ENCODE data around the gene BTBD16.

Gene BTBD16

DNA sequence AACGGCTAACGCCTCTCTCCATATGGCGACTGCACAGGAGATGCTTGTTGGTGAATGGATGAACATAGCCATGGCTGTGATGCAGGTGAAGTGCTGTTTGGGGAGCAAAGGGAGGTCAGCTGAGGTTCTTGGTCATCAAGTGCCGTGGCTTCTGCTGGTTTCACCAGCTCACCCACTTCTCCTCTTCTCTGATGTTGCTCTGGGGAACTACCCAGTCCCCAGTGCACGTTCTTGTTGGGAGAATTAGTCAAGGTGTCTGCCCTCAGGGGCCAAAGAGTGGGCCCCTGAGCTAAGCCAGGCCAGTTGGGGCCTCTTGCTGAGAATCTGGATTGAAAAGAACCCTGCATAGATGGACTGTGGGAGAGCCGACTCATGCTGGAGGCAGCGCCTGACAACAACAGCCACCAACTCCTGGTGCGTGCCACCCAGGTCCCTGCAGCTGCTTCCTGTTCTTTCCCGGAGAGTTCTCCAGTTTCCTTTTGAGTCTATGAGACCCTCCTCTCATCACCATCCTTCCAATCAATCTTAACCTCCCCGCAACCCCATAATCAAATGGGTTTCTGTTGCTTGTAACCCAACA is 3.0 kb downstream of the BTBD16 start:
- intact Hi-C loops (cut with micrococcal nuclease) = no loop called here
- no peaks in the 10 kb centered on the region for H3K9me3 Mint-ChIP-seq
- no peak overlapping the region for H3K27ac Mint-ChIP-seq
- no peaks in the 10 kb centered on the region for H3K36me3 Mint-ChIP-seq (ENCODE audit: low read depth)
- no peak overlapping the region for H3K4me3 Mint-ChIP-seq
- peaks cover 10% of the 10 kb centered on the region for H3K27me3 Mint-ChIP-seq
- H3K4me1 Mint-ChIP-seq (ENCODE audit: low read depth) = no peaks in the 10 kb centered on the region

DNA sequence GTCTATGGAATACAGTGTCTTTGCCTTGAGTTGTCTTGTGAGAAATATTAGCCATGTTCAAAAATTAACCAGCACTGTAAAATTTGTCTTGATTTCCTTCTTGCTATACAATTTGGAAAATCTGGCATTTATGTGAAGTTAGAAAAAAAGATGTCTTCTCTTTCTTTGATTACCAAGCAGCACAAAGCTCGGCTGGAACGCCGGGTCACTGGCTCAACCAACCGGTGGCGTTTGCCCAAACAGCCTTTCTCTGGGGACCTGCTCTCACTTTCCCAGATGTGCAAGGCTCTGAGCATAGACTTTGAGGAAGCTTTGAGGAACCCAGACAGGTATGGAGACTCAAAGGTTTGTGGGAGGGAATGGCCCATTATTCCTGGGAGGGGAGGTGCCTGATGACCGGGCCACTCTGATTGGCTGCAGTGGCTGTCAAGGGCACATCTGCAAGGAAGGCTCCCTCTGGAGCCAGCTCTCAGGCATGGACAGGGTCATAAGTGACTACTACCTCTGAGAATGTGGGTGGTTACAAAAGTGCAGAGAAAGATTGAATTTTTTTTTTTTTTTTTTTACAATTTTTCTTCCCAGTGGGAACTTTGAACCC is 5.6 kb downstream of the BTBD16 start:
- no peaks in the 10 kb centered on the region for H3K9me3 Mint-ChIP-seq
- H3K27me3 Mint-ChIP-seq = peaks cover 14% of the 10 kb centered on the region
- no peak overlapping the region for H3K27ac Mint-ChIP-seq
- no peak overlapping the region for H3K4me3 Mint-ChIP-seq
- H3K36me3 Mint-ChIP-seq (ENCODE audit: low read depth) = no peaks in the 10 kb centered on the region
- intact Hi-C loops (cut with micrococcal nuclease) = no loop called here
- H3K4me1 Mint-ChIP-seq (ENCODE audit: low read depth) = no peaks in the 10 kb centered on the region

DNA sequence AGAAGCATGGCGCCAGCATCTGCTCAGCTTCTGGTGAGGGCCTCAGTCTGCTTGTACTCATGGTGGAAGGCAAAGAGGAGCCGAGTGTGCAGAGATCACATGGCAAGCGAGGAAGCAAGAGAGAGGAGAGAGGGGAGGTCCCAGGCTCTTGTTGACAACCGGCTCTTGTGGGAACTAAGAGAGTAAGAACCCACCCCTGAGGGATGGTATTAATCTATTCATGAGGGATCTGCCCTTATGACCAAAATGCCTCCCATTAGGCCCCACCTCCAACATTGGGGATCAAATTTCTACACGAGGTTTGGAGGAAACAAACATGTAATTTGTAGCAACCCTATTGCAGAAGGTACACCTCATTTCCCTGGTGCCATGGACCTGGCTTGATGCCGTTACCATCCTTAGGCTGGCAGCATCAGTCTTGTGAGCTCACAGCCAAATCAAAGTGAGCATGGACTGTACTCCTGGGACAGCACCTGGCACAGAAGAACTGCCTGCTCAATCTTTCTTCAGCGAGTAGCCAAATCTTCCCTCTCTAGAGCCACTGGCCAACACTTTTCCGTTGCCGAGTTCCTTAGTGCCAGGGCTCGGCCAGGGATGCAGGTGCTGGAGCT is 6.5 kb downstream of the BTBD16 start:
- Mint-ChIP-seq H3K36me3 (ENCODE audit: low read depth) (no peaks in the 10 kb centered on the region), H3K4me1 (ENCODE audit: low read depth) (no peaks in the 10 kb centered on the region), H3K4me3 (no peak overlapping the region), H3K27ac (no peak overlapping the region), H3K9me3 (no peaks in the 10 kb centered on the region), H3K27me3 (peaks cover 11% of the 10 kb centered on the region)
- intact Hi-C loops (cut with micrococcal nuclease) = no loop called here

DNA sequence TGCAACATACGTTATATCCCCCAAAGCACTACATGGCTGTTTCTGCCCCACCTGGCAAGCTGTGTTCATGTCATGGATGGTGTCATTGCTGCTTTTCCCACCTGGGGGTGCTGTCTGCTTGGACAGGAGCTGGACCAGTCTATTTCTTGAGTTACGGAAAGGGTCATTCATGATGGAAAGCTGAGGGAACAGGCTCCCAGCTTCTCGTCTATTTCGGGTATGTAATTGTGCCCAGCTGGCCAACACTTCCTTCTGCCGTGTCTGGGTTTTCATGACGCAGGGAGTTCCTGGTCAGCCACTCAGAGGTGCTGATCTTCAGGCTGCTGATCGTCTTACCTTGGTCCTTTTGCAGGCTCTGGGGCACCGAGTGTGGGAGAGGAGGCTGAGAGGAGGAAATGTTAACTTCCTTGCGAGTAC is 8.6 kb downstream of the BTBD16 start:
- intact Hi-C loops (cut with micrococcal nuclease) = no loop called here
- H3K4me3 Mint-ChIP-seq = no peak overlapping the region
- H3K4me1 Mint-ChIP-seq (ENCODE audit: low read depth) = no peaks in the 10 kb centered on the region

DNA sequence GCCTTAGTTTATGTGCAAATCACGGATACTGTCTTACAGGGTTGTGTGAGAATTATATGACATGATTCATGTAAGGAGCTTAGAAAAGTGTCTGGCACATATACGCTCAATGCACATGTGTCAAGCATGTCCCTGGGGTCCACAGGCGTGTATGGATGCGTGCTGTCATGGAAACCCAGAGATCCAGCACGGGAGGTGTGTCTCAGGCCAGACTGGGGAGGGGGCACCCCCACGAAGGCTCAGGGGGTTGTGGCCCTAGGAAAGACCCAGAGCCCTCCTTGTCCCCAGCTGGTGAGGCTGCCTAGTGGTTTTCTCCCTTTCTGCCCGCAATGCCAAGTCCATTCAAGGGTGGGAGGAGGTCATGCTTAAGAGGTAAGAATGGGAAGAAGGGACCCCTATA is 9.1 kb downstream of the BTBD16 start:
- H3K27me3 Mint-ChIP-seq = peaks cover 13% of the 10 kb centered on the region
- intact Hi-C loops (cut with micrococcal nuclease) = no loop called here
- H3K27ac Mint-ChIP-seq = no peak overlapping the region
- no peak overlapping the region for H3K4me3 Mint-ChIP-seq
- H3K4me1 Mint-ChIP-seq (ENCODE audit: low read depth) = no peaks in the 10 kb centered on the region
- no peaks in the 10 kb centered on the region for H3K9me3 Mint-ChIP-seq
- no peaks in the 10 kb centered on the region for H3K36me3 Mint-ChIP-seq (ENCODE audit: low read depth)

More for the DNA sequence above, 8.6 kb downstream of the BTBD16 start:
- Mint-ChIP-seq H3K9me3 (no peaks in the 10 kb centered on the region), H3K27me3 (peaks cover 13% of the 10 kb centered on the region), H3K36me3 (ENCODE audit: low read depth) (no peaks in the 10 kb centered on the region), H3K27ac (no peak overlapping the region)

DNA sequence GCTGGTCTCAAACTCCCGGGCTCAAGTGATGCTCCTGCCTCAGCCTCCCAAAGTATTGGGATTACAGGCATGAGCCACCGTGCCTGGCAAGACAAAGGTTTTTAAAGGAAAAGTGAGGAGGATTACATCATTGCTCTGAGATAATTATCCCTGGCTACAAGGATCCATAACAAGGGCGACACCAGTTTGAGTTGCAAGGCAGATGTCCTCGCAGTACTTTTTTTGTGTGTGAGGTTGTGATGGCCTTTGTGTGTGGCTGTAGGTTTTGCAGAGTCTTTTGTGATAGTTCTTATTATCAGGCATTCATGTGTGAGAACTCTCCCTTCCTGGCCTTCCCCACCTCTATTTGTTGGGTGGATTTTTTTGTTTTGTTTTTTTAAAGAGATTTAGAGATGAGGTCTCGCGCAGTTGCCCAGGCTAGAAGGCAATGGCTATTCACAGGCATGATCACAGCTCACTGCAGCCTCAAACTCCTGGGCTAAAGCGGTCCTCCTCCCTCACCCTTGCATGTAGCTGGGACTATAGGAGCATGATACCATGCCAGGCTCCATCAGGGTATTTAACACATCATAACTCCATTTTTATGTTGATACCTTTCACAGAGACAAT is 10.0 kb downstream of the BTBD16 start:
- H3K36me3 Mint-ChIP-seq (ENCODE audit: low read depth) = no peaks in the 10 kb centered on the region
- intact Hi-C loops (cut with micrococcal nuclease) = no loop called here
- H3K9me3 Mint-ChIP-seq = no peaks in the 10 kb centered on the region
- H3K27me3 Mint-ChIP-seq = peaks cover 12% of the 10 kb centered on the region
- H3K27ac Mint-ChIP-seq = no peak overlapping the region
- H3K4me1 Mint-ChIP-seq (ENCODE audit: low read depth) = no peaks in the 10 kb centered on the region
- H3K4me3 Mint-ChIP-seq = no peak overlapping the region

DNA sequence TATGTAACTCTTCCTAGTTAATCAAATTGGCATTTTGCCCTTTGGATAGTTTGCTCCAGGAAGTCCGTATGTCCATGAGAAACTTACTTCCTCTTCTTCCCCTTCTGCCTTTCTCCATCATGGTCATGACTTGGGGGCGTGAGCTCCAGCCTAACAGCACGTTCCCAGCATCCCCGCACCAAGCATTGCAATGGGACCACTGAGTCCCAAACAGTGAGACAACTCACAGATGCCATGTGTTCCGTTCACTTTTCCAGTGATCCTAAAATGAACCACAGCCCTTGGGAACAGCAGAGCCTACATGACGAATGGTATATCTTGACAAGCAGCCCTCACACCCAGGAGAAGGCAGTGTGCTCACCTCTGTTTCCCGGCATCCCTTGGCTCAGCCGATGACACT is 10.7 kb downstream of the BTBD16 start:
- H3K27me3 Mint-ChIP-seq = peaks cover 12% of the 10 kb centered on the region
- no peaks in the 10 kb centered on the region for H3K4me1 Mint-ChIP-seq (ENCODE audit: low read depth)
- no peak overlapping the region for H3K27ac Mint-ChIP-seq

DNA sequence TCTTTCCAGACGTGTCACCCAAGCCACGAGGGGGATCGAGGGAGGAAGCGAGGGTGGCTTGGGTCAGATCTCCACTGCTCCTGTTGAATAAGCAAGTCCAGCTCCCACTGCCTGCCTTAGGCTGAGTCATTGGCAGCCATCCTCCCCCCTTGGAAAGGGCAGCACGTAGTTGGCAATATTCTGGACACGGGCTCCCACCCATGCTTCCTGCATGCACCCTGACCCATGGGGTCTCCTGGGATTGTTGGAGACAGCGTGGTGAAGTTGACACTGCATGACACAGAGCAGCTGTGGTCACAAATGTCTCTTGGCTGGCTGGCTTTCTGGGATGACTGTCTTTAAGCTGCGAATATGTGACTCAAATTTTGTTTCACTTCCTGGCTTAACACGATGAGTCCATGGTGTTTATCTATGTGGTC is 11.2 kb downstream of the BTBD16 start:
- Mint-ChIP-seq H3K36me3 (ENCODE audit: low read depth) (no peaks in the 10 kb centered on the region), H3K27me3 (peaks cover 12% of the 10 kb centered on the region), H3K4me3 (no peak overlapping the region), H3K9me3 (no peaks in the 10 kb centered on the region), H3K27ac (no peak overlapping the region), H3K4me1 (ENCODE audit: low read depth) (no peaks in the 10 kb centered on the region)
- intact Hi-C loops (cut with micrococcal nuclease) = no loop called here

More for the DNA sequence above, 10.7 kb downstream of the BTBD16 start:
- Mint-ChIP-seq H3K4me3 (no peak overlapping the region), H3K36me3 (ENCODE audit: low read depth) (no peaks in the 10 kb centered on the region), H3K9me3 (no peaks in the 10 kb centered on the region)
- intact Hi-C loops (cut with micrococcal nuclease) = no loop called here

DNA sequence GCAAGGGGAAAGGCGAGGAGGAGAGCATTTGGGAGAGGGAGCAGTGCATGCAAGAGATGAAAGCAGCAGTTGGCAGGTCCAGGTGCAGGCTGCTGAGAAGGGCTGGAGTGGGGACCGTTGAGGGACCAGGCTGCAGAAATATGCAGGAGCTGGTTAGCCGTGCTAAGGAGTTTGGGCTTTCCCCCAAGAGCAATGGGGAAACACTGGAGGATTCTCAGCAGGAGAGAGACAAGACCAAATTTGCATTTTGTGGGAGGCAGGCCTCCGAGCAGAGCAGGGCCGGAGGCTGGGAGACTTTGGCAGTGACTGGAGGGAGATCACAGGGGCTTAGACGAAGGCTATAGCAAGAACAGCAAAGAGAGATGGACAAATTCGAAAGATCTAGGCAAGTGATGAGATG is 11.8 kb downstream of the BTBD16 start:
- H3K9me3 Mint-ChIP-seq = no peaks in the 10 kb centered on the region
- intact Hi-C loops (cut with micrococcal nuclease) = no loop called here
- H3K27me3 Mint-ChIP-seq = peaks cover 12% of the 10 kb centered on the region
- no peaks in the 10 kb centered on the region for H3K4me1 Mint-ChIP-seq (ENCODE audit: low read depth)
- no peaks in the 10 kb centered on the region for H3K36me3 Mint-ChIP-seq (ENCODE audit: low read depth)
- no peak overlapping the region for H3K4me3 Mint-ChIP-seq
- no peak overlapping the region for H3K27ac Mint-ChIP-seq

DNA sequence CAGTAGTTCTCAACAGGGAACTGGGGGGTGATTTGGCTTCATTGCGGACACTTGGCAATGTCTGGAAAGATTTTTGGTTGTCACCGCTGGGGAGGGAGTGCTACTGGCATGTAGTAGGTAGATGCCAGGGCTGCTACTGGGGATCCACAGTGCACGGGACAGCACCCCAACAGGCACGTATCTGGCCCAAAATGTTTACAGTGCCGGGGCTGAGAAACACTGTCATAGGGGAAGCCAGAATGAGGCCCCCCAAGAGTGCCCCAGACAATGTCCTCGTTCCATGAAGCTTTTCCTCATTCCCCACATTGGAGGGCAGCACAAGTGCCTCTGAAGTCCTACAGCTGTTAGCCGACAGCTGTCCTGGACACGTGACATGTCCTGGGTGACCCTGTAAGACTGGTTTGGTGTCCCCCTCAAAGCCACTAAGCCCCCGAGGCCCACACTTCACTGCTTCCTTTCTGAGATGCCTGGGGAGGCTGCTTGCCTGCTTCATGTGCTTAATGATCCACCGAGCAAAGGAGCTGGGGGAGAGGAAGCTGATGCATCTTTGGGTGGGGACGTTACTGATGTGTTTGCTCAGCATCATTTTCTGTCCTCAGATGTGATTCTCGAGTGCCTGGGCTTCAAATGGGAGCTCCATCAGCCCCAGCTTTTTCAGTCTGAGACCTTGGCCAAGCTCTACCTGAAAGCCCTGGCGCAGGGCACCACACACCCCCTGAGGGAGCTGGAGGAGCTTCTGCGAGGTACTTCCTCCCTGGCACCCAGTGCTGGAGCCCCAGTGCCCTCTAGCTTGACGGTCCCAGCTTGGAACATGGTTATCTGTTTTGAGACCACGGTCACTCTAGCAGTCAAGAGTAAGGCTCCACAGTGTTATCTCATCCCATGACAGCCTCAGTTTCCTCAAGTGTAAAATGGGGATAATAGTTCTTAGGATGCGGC is 14.7 kb downstream of the BTBD16 start:
- Mint-ChIP-seq H3K27me3 (peaks cover 8% of the 10 kb centered on the region), H3K4me3 (no peak overlapping the region), H3K27ac (no peak overlapping the region), H3K4me1 (ENCODE audit: low read depth) (no peaks in the 10 kb centered on the region), H3K36me3 (ENCODE audit: low read depth) (no peaks in the 10 kb centered on the region), H3K9me3 (no peaks in the 10 kb centered on the region)
- intact Hi-C loops (cut with micrococcal nuclease) = no loop called here

DNA sequence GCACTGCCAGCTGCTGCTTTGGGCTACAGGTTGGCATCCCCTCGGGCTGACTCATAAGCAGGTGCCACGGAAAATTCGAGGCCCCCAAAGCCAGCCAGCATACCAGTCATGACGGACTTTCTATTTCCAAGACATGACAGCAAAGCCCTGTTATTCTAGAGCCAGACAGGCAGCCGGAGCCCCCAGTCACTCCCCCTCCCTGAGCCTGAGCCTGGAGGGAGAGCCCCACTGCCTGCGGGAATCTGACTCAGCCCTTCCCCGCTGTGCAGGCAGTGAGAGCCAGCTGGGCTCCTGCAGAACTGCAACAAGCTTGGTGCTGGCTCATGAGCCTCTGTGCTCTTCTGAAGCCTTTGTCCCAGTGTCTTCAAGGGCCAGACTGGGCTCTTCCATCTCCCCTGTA is 15.8 kb downstream of the BTBD16 start:
- intact Hi-C loops (cut with micrococcal nuclease) = no loop called here
- no peak overlapping the region for H3K4me3 Mint-ChIP-seq
- peaks cover 9% of the 10 kb centered on the region for H3K27me3 Mint-ChIP-seq
- H3K4me1 Mint-ChIP-seq (ENCODE audit: low read depth) = no peaks in the 10 kb centered on the region
- H3K36me3 Mint-ChIP-seq (ENCODE audit: low read depth) = no peaks in the 10 kb centered on the region
- H3K9me3 Mint-ChIP-seq = no peaks in the 10 kb centered on the region
- H3K27ac Mint-ChIP-seq = no peak overlapping the region

DNA sequence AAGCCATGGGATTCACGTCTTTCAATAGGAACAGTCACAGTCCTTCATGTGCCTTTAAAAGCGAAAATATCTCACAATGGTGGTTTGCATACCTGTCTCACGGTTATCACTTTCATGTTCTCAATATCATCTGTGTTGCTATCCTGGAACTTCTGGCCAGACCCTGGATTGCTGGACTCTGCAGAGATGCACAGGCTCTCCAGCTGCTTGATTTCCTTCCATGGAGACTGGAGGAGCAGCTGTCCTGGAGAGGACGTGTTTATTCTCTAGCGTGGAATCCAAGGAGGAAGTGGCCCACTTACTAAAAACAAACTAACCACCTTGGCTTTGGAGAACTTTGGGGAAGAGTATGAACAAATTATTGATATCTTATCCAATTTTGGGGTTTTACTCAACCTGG is 16.5 kb downstream of the BTBD16 start:
- H3K27ac Mint-ChIP-seq = no peak overlapping the region
- no peak overlapping the region for H3K4me3 Mint-ChIP-seq
- H3K27me3 Mint-ChIP-seq = peaks cover 9% of the 10 kb centered on the region
- H3K4me1 Mint-ChIP-seq (ENCODE audit: low read depth) = no peaks in the 10 kb centered on the region
- intact Hi-C loops (cut with micrococcal nuclease) = no loop called here
- H3K36me3 Mint-ChIP-seq (ENCODE audit: low read depth) = no peaks in the 10 kb centered on the region
- H3K9me3 Mint-ChIP-seq = no peaks in the 10 kb centered on the region

DNA sequence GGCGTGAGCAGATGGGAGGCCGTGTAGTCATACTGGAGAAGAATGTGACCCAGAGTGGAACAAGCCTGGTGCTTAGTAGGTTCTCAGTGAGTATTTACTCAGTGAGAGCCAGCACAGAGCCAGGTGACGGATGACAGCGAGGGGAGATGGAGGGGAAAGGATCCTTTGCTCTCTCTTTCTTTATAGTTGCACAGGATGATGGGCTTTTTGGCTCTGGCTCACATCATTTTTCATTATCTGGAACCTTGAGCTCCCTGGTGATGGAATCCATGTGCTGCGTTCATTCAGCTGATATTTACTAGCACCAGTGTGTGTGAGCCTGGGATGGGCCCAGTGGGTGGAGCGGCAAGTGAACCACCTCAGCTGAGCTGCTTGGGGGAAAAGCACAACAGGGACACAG is 17.2 kb downstream of the BTBD16 start:
- Mint-ChIP-seq H3K27ac (no peak overlapping the region), H3K27me3 (peaks cover 6% of the 10 kb centered on the region), H3K36me3 (ENCODE audit: low read depth) (no peaks in the 10 kb centered on the region), H3K4me3 (no peak overlapping the region), H3K4me1 (ENCODE audit: low read depth) (no peaks in the 10 kb centered on the region), H3K9me3 (no peaks in the 10 kb centered on the region)
- intact Hi-C loops (cut with micrococcal nuclease) = no loop called here

DNA sequence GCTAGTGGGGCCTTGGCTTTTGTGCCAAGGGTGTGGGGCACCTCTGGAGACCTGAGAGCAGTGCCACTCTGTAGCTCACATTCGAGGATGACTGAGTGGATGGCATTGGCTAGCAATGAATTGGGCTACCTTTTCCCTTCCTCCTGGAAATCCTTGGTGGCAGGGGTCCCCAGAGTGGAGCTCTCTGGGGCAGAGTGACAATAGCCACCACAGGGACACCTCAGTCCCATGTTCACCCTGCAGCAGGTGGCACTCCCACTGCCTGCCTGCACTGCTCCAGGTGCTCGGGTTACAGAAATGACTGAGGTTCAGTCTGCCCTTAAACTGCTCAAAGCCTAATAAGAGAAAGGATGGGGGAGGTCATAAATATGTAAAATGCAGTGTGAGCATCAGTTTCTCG is 17.8 kb downstream of the BTBD16 start:
- no peak overlapping the region for H3K4me3 Mint-ChIP-seq
- peaks cover 6% of the 10 kb centered on the region for H3K27me3 Mint-ChIP-seq
- H3K27ac Mint-ChIP-seq = no peak overlapping the region
- no peaks in the 10 kb centered on the region for H3K36me3 Mint-ChIP-seq (ENCODE audit: low read depth)
- no peaks in the 10 kb centered on the region for H3K4me1 Mint-ChIP-seq (ENCODE audit: low read depth)
- intact Hi-C loops (cut with micrococcal nuclease) = no loop called here
- no peaks in the 10 kb centered on the region for H3K9me3 Mint-ChIP-seq

Data from dendritic cell treated with granulocyte-macrophage colony-stimulating factor and Interleukin-4, amounts not matched to agents 40 ng/mL and 50 ng/mL, for 4 days (primary cell).